Smooth muscle cell (in vitro differentiated cells): ENCODE results near the gene MEGF11. TPM values are rescaled to one million over a fixed set of nuclear protein-coding genes. Genes with fewer than 3 reads are reported as not detected.

Source experiments
- DNase-seq: peaks from one replicate; lab custom pipeline; 2025; ENCODE audit not compliant: unreplicated experiment; lab: John Stamatoyannopoulos, UW
- H2AFZ ChIP-seq: fragments of 200-600 bp; sonication (generic); 2 replicates; pipeline ENCODE4 v1.6.0; 2016; ENCODE audit warnings: antibody characterized with exemption, low read depth, mild to moderate bottlenecking
- H3F3A ChIP-seq: fragments of 200-600 bp; sonication (generic); 2 replicates; pipeline ENCODE4 v1.6.0; 2017; ENCODE audit warnings: antibody characterized with exemption, low read depth
- H3K27ac ChIP-seq: fragments of 200-600 bp; sonication (generic); 2 replicates; pipeline ENCODE4 v1.5.1; 2016; ENCODE audit warnings: low read depth, mild to moderate bottlenecking
- H3K27me3 ChIP-seq: fragments of 200-600 bp; sonication (generic); 2 replicates; pipeline ENCODE4 v1.6.1; 2016; ENCODE audit warnings: low read depth, mild to moderate bottlenecking
- H3K36me3 ChIP-seq: fragments of 200-600 bp; sonication (generic); 2 replicates; pipeline ENCODE4 v1.5.1; 2016; ENCODE audit warnings: low read depth
- H3K4me1 ChIP-seq: fragments of 200-600 bp; sonication (generic); 2 replicates; pipeline ENCODE4 v1.5.1; 2016; ENCODE audit warnings: low read depth
- H3K4me2 ChIP-seq: fragments of 200-600 bp; sonication (generic); 2 replicates; pipeline ENCODE4 v1.6.0; 2016; ENCODE audit warnings: mild to moderate bottlenecking
- H3K4me3 ChIP-seq: fragments of 200-600 bp; sonication (generic); 2 replicates; pipeline ENCODE4 v1.5.1; 2016; ENCODE audit warnings: mild to moderate bottlenecking
- H3K79me2 ChIP-seq: fragments of 200-600 bp; sonication (generic); 2 replicates; pipeline ENCODE4 v1.6.0; 2016; ENCODE audit warnings: low read depth, mild to moderate bottlenecking
- H3K9ac ChIP-seq: fragments of 200-600 bp; sonication (generic); 2 replicates; pipeline ENCODE4 v1.6.0; 2016; ENCODE audit warnings: low read depth
- H3K9me3 ChIP-seq: fragments of 200-600 bp; sonication (generic); replicated peaks from 2 replicates; pipeline ENCODE4 v1.5.1; 2016; ENCODE audit warnings: low read depth
- H4K20me1 ChIP-seq: fragments of 200-600 bp; sonication (generic); 2 replicates; pipeline ENCODE4 v1.6.0; 2016; ENCODE audit warnings: low read depth
- WGBS: methylation state at CpG from one replicate; pipeline ENCODE4 v1.1.7; 2016; ENCODE audit warnings: low lambda C conversion rate; 5-methylcytosine and 5-hydroxymethylcytosine counted together
- polyA plus RNA-seq: library from polyadenylated mRNA; unstranded; fragments of >200 nt; fragmentation: Nextera tagmentation; extraction: Ambion mirVana; gene quantifications from 2 replicates; pipeline ENCODE4 v1.2.1, GENCODE V29; 2016
- total RNA-seq: library from RNA; depleted of rRNA; stranded (reverse); fragments of >200 nt; gene quantifications from 2 replicates; pipeline ENCODE4 v1.2.3, GENCODE V29; 2014
- TF ChIP-seq, protein P1 (sequence below): fragments of 200-600 bp; sonication (generic); IDR thresholded peaks from 2 replicates; pipeline ENCODE4 v1.5.1; 2017; ENCODE audit warnings: borderline replicate concordance, mild to moderate bottlenecking, antibody characterized with exemption; ENCODE audit not compliant: insufficient read depth, poor library complexity, severe bottlenecking

Gene MEGF11
- total and polyA plus RNA-seq, 2 experiments from 2014 or later: 0.08 TPM; not detected in 1

DNA sequence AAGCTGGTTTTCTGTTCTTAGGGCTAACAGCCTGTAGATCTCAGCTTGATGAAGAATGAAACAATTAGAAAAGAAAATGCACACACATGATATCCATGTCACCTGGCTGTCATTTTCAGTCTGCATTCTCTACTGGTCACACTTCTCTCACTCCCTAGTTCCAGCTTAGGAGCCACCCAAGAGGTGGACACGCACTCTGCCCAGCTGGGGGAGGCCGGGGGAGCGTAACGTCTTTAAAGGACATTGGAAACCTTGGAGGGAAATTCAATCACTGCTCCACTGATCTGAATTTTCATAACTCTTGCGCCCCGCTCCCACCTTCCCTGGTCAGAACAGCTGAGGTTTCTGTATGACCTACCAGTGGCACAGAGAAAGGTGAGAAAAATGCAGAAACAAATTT is 304.5 kb downstream of the MEGF11 start:
- H3K27ac ChIP-seq: no peak overlapping the region
- H3K4me3 ChIP-seq: no peak overlapping the region
- no peaks in the 10 kb centered on the region for H3K36me3 ChIP-seq
- 96% methylated on average over 6 of the region's 6 CpGs for WGBS
- H3K4me1 ChIP-seq: no peaks in the 10 kb centered on the region
- no peak for DNase-seq
- TF ChIP-seq, protein P1, sequence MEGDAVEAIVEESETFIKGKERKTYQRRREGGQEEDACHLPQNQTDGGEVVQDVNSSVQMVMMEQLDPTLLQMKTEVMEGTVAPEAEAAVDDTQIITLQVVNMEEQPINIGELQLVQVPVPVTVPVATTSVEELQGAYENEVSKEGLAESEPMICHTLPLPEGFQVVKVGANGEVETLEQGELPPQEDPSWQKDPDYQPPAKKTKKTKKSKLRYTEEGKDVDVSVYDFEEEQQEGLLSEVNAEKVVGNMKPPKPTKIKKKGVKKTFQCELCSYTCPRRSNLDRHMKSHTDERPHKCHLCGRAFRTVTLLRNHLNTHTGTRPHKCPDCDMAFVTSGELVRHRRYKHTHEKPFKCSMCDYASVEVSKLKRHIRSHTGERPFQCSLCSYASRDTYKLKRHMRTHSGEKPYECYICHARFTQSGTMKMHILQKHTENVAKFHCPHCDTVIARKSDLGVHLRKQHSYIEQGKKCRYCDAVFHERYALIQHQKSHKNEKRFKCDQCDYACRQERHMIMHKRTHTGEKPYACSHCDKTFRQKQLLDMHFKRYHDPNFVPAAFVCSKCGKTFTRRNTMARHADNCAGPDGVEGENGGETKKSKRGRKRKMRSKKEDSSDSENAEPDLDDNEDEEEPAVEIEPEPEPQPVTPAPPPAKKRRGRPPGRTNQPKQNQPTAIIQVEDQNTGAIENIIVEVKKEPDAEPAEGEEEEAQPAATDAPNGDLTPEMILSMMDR: no peak
- H3K9me3 ChIP-seq: no peaks in the 10 kb centered on the region
- H3K9ac ChIP-seq: no peak overlapping the region
- H3F3A ChIP-seq: no peaks in the 10 kb centered on the region
- H3K4me2 ChIP-seq: no peak overlapping the region
- no peak overlapping the region for H2AFZ ChIP-seq
- H3K79me2 ChIP-seq: no peaks in the 10 kb centered on the region
- H3K27me3 ChIP-seq: no peaks in the 10 kb centered on the region
- no peaks in the 10 kb centered on the region for H4K20me1 ChIP-seq

DNA sequence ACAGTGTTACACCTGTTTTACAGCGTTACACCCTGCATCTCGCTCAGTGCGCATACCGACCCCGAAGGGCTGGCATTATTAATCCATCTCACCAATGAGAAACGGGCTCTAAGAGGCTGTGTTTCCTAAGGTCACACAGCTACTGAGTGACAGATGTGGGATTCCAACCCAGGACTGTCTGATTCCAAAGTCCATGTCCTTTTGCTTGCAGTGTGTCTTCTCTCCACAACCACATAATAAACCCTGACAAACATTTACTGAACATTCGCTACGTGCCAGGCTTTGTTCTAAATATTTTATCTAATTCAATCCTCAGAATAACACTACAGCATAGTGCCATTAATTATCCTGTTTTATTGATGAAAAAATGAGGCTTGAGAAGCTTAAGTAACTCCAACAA is 305.2 kb downstream of the MEGF11 start:
- Histone ChIP-seq H3K4me1 (no peaks in the 10 kb centered on the region), H3F3A (no peaks in the 10 kb centered on the region), H3K9me3 (no peaks in the 10 kb centered on the region), H3K9ac (no peak overlapping the region), H3K27me3 (no peaks in the 10 kb centered on the region), H3K4me3 (no peak overlapping the region), H3K79me2 (no peaks in the 10 kb centered on the region), H2AFZ (no peak overlapping the region), H4K20me1 (no peaks in the 10 kb centered on the region), H3K4me2 (no peak overlapping the region), H3K36me3 (no peaks in the 10 kb centered on the region), H3K27ac (no peak overlapping the region)
- no peak for DNase-seq
- TF ChIP-seq, protein P1: no peak
- 92% methylated on average over 8 of the region's 8 CpGs for WGBS

DNA sequence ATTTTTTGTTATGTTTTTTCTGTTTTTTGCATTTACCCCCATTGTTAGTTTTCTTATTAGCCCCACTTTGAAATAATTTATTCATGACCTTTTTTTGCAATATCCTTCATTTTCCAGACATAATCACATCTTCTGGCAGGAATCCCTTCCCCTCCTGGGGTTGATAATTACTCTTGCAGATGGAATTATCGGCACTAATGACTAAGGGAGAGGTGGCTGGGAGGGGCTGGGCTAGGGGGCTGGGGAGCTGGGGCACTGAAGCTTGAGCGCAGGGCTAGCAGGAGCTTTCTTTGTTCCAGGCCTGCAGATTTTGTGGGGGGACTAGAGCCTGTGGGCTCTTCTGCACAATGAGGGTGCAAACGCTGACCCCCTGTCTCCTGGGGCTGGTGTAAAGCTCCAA is 306.5 kb downstream of the MEGF11 start:
- no peak overlapping the region for H3K27ac ChIP-seq
- no peaks in the 10 kb centered on the region for H3K9me3 ChIP-seq
- H2AFZ ChIP-seq: no peak overlapping the region
- H3K36me3 ChIP-seq: no peaks in the 10 kb centered on the region
- H3K4me2 ChIP-seq: no peak overlapping the region
- DNase-seq: no peak
- no peak overlapping the region for H3K9ac ChIP-seq
- H3K4me3 ChIP-seq: no peak overlapping the region
- H3K4me1 ChIP-seq: no peaks in the 10 kb centered on the region
- H3F3A ChIP-seq: no peaks in the 10 kb centered on the region
- no peaks in the 10 kb centered on the region for H3K27me3 ChIP-seq
- 86% methylated on average over 3 of the region's 3 CpGs for WGBS
- TF ChIP-seq, protein P1: no peak
- H4K20me1 ChIP-seq: no peaks in the 10 kb centered on the region
- H3K79me2 ChIP-seq: no peaks in the 10 kb centered on the region

DNA sequence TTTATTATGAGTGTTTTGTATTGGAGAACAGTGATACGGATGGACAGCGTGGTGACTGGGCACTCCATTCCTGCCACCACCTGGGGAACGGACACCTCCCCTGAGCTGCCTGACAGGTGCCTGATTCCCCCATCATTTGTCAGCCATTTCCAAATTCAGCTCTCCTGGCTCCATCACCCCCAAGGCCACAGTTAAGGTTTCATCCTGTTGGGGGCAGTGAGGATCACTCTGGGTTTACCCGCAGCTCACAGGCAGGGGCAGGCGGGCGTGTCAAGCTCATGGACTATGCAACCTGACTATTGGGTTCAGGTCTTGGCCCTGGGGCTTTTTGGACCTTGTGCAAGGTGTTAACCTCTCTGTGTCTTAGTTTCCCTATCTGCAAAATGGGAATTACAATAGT is 307.9 kb downstream of the MEGF11 start:
- no peak overlapping the region for H3K9ac ChIP-seq
- no peak overlapping the region for H3K4me2 ChIP-seq
- DNase-seq: no peak
- H3K9me3 ChIP-seq: no peaks in the 10 kb centered on the region
- H3K4me3 ChIP-seq: no peak overlapping the region
- TF ChIP-seq, protein P1: no peak
- 90% methylated on average over 6 of the region's 6 CpGs for WGBS
- no peak overlapping the region for H3K27ac ChIP-seq
- no peaks in the 10 kb centered on the region for H4K20me1 ChIP-seq
- no peaks in the 10 kb centered on the region for H3K79me2 ChIP-seq
- no peaks in the 10 kb centered on the region for H3K4me1 ChIP-seq
- no peaks in the 10 kb centered on the region for H3K27me3 ChIP-seq
- no peaks in the 10 kb centered on the region for H3F3A ChIP-seq
- no peak overlapping the region for H2AFZ ChIP-seq
- H3K36me3 ChIP-seq: no peaks in the 10 kb centered on the region
